ENCODE results near the gene TOLLIP. TPM values are rescaled to one million over a fixed set of nuclear protein-coding genes. Genes with fewer than 3 reads are reported as not detected.

TOLLIP gene
- polyA plus RNA-seq, 1 donor from 2014 or later: 32.2 TPM

DNA sequence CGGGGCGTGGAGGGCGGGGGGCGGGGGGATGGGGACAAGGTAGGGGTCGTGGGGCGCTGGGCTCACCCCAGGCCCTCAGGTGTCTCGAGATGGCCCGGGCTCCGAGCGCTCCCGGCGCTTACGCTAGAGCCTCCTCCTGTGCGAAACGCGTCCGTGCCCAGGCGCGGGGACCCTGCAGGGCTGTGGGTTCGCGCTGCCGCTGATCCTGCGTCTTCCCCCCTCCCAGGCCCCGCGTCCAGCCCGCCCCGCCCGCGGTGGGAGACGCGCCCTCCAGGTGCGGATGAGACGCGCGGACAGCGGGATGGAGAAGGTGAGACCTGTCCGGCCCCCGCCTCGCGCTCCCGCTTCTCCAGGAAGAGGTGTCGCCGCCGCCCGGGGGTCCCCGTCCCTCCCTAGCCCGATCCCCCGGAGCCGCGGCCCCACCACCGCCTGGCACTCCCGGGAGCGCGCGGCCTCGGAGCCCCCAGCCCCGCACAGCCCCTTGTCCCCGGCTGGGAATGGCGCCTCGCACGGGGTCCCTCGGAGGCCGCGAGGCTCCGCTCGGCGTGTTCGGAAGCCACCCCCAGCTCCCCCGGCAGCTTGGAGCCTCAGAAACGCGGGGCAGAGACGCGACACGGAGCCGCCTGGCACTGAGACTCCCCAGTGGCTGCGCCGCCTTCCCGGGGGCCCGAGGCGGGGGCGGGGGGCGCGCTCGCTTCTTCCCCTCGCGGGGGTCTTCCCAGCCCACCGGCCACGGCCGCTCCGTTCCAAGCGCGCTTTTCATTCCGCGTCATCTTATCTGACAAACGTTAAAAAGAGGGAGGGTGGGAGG lies 27.6 kb upstream of the TOLLIP start:
- Mint-ChIP-seq H3K27ac (no peak overlapping the region), H3K36me3 (peaks cover 2% of the 10 kb centered on the region), H3K4me3 (no peak overlapping the region), H3K27me3 (peaks cover 2% of the 10 kb centered on the region), H3K9me3 (peaks cover 0 to 2% (median 0%) of the 10 kb centered on the region in 3 donors), H3K4me1 (peaks cover 5 to 16% (median 6%) of the 10 kb centered on the region in 3 donors)

DNA sequence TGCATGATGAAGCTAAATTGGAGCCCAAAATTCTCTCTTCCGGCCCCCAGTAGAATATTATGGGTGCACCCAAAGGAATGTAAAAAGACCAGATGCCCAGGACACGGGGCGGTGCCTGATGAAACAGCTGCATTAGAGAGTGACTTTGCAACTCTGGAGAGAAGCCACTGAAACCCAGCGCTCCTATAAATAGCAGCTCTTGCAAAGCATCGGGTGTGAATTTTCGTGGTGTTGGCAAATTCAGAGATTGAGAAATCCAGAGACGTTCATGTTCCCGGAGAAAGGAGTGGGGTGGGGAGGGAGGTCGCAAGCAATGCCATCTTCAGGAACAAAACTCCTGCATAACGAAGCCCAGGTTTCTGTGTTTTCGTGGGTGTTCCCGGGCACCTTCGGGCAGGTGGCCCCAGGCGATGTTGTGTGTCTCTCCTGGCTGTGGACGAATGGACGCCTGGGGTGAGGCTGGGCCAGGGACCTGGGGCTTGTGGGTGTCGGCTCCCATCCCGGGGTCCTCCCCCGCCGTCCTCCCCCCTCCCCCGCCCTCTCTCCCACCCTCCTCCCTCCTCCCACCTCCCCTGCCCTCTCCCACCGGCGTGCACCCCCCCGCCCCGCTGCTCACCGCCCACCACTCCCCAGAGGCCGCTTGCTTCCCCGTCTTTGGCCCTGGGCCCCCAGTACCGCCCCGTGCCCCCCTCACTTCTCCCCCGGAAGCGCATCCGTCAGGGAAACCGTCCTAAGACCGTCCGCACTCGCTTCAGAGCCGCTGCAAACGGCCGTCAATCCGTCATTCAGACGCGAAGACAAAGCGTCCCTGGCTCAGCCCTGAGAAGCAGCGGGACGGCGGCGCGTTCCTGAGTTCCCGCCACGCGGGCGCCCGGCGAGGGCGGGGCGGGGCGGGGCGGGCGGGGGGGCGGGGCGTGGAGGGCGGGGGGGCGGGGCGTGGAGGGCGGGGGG lies 26.7 kb upstream of the TOLLIP start:
- Mint-ChIP-seq H3K9me3 (peaks cover 0 to 2% (median 0%) of the 10 kb centered on the region in 3 donors), H3K27me3 (peaks cover 2% of the 10 kb centered on the region), H3K4me3 (peak overlapping the region; percentile 72 to 93 (median 88)), H3K36me3 (peaks cover 2% of the 10 kb centered on the region), H3K4me1 (peaks cover 5 to 16% (median 6%) of the 10 kb centered on the region in 3 donors), H3K27ac (peak overlapping the region; percentile 82 to 91 (median 85))

GRCh38 chr11:1335264-1335810 lies 25.9 kb upstream of the TOLLIP start:
- H3K4me3 Mint-ChIP-seq: peak overlapping the region; percentile 72 to 93 (median 88)
- peak overlapping the region; percentile 55 to 91 (median 85) for H3K27ac Mint-ChIP-seq
- peaks cover 2% of the 10 kb centered on the region for H3K27me3 Mint-ChIP-seq
- peaks cover 2% of the 10 kb centered on the region for H3K36me3 Mint-ChIP-seq
- peaks cover 5 to 16% (median 6%) of the 10 kb centered on the region in 3 donors for H3K4me1 Mint-ChIP-seq
- peaks cover 0 to 2% (median 0%) of the 10 kb centered on the region in 3 donors for H3K9me3 Mint-ChIP-seq

GRCh38 chr11:1333860-1334259 lies 24.4 kb upstream of the TOLLIP start:
- Mint-ChIP-seq H3K4me3 (peak overlapping the region in 2 of 4 donors; percentile 23 to 29), H3K27me3 (peaks cover 2% of the 10 kb centered on the region), H3K9me3 (peaks cover 0 to 2% (median 2%) of the 10 kb centered on the region in 3 donors), H3K27ac (peak overlapping the region in 1 of 3 donors; percentile 36), H3K36me3 (peaks cover 2% of the 10 kb centered on the region), H3K4me1 (peaks cover 5 to 16% (median 6%) of the 10 kb centered on the region in 3 donors)

- H3K9me3 Mint-ChIP-seq: peaks cover 2 to 7% (median 3%) of the 10 kb centered on the region in 3 donors
Observed at GRCh38 chr11:1333091-1333772, 23.8 kb upstream of the TOLLIP start.

GRCh38 chr11:1330473-1330872 lies 21.0 kb upstream of the TOLLIP start:
- Mint-ChIP-seq H3K4me3 (peak overlapping the region in 1 of 4 donors; percentile 43), H3K9me3 (peaks cover 2 to 22% (median 15%) of the 10 kb centered on the region in 3 donors), H3K36me3 (peaks cover 10% of the 10 kb centered on the region), H3K27me3 (peaks cover 14% of the 10 kb centered on the region), H3K27ac (no peak overlapping the region), H3K4me1 (peaks cover 0 to 5% (median 1%) of the 10 kb centered on the region in 3 donors)

More at GRCh38 chr11:1333091-1333772, 23.8 kb upstream of the TOLLIP start:
- Mint-ChIP-seq H3K27ac (peak overlapping the region in 1 of 3 donors; percentile 36), H3K4me1 (peaks cover 5 to 13% (median 6%) of the 10 kb centered on the region in 3 donors), H3K36me3 (peaks cover 4% of the 10 kb centered on the region), H3K4me3 (peak overlapping the region in 1 of 4 donors; percentile 45), H3K27me3 (peaks cover 3% of the 10 kb centered on the region)

DNA sequence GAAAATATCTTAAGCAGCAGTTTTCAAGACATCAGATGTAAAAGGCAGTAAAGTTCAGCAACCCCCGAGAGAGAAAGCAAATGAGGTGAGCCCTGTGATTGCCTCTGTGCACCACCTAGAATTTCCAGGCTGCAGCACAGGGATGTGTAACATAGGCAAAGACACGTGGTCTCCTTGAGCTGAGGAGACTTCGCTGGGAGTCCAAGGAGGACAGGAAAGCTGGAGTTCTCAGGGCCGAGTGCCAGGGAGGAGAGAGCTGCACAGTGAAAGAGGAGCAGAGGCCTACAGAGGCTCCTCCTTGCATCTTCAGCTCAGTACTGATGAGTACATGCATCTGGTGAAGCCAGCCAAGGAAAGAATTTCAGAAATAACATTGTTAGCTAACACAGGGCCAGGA lies 17.6 kb upstream of the TOLLIP start:
- Mint-ChIP-seq H3K4me1 (peaks cover 0 to 6% (median 5%) of the 10 kb centered on the region in 3 donors), H3K27ac (no peak overlapping the region), H3K27me3 (peaks cover 20% of the 10 kb centered on the region), H3K36me3 (peaks cover 8% of the 10 kb centered on the region), H3K9me3 (peaks cover 0 to 22% (median 15%) of the 10 kb centered on the region in 3 donors), H3K4me3 (no peak overlapping the region)

DNA sequence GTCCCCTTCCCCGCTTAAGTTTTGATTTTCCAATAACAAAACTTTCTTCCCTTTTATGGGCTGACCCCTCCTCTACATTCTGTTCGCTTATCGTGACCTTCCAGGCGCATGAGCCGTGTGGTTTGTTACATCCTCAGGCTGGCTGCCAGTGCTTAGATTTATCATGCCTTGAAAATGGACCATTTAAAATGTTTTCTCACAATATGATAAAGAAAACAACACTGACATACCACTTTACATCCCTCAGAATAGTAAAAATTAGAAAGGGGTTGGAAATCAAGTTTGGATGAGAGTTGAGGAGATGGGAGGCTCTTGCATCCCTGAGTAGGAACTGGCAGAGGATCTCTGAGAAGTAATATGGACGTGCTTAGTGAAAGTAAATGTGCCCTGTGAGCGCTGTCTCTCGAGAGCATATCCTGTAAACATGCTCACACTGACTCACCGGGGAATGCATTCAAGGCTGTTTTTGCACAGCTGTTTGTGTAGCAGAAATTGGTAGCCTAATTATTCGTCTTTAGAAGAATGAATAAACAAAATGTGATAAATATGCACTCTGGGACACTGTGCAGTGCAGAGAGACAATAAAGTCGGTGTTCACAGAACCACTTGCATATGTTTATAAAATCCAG lies 17.1 kb upstream of the TOLLIP start:
- Mint-ChIP-seq H3K27me3 (peaks cover 20% of the 10 kb centered on the region), H3K9me3 (peaks cover 0 to 22% (median 17%) of the 10 kb centered on the region in 3 donors), H3K4me3 (peak overlapping the region in 1 of 4 donors; percentile 47), H3K4me1 (peaks cover 0 to 6% (median 5%) of the 10 kb centered on the region in 3 donors), H3K27ac (no peak overlapping the region), H3K36me3 (peaks cover 8% of the 10 kb centered on the region)

DNA sequence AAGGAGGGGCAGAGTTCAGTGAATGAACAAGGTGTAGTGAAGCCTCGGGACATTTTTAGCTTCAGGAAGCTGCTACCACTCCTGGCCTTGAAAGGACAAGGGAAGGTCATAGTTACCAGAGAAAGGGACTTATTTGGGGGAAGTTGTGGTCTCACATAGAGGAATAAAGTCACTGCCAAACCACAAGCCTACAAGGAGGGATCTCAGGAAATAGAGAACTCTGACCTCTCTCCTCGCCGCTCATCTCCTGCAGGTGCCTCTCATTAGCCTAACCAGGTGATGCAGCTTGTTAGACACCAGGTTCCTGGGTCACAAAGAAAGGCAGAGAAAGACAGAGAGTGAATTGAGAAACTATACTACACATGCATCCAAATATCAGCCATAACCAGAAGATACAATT lies 14.3 kb upstream of the TOLLIP start:
- Mint-ChIP-seq H3K4me1 (peaks cover 0 to 8% (median 5%) of the 10 kb centered on the region in 3 donors), H3K4me3 (peak overlapping the region in 1 of 4 donors; percentile 20), H3K36me3 (peaks cover 10% of the 10 kb centered on the region), H3K9me3 (peaks cover 0 to 19% (median 17%) of the 10 kb centered on the region in 3 donors), H3K27ac (no peak overlapping the region), H3K27me3 (peaks cover 27% of the 10 kb centered on the region)

DNA sequence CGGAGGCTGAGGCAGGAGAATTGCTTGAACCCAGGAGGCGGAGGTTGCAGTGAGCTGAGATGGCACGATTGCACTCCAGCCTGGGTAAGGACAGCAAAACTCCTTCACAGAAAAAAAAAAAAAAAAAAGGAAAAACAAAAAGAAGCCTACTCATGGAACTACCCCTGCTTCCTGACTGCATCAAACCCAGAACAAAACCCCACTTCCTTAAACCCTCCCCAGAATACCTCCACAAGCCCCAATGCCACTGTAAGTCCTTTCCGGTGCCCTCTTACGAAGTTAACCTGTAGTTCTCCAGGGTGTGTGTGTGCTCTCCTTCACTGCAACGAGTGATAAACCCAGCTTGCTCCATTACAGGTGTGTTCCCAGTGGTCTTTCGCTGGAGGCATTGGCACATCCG lies 8.6 kb upstream of the TOLLIP start:
- Mint-ChIP-seq H3K9me3 (peaks cover 0 to 3% (median 0%) of the 10 kb centered on the region in 3 donors), H3K27me3 (peaks cover 10% of the 10 kb centered on the region), H3K36me3 (peaks cover 2% of the 10 kb centered on the region), H3K4me1 (peaks cover 0 to 2% (median 0%) of the 10 kb centered on the region in 3 donors), H3K4me3 (peak overlapping the region in 1 of 4 donors; percentile 27), H3K27ac (no peak overlapping the region)

- Mint-ChIP-seq H3K36me3 (peaks cover 2% of the 10 kb centered on the region), H3K9me3 (peaks cover 0 to 5% (median 1%) of the 10 kb centered on the region in 3 donors), H3K27me3 (peaks cover 10% of the 10 kb centered on the region), H3K4me3 (no peak overlapping the region), H3K4me1 (peaks cover 0 to 2% (median 1%) of the 10 kb centered on the region in 3 donors), H3K27ac (no peak overlapping the region)
Observed at GRCh38 chr11:1317432-1317831, 8.0 kb upstream of the TOLLIP start.

DNA sequence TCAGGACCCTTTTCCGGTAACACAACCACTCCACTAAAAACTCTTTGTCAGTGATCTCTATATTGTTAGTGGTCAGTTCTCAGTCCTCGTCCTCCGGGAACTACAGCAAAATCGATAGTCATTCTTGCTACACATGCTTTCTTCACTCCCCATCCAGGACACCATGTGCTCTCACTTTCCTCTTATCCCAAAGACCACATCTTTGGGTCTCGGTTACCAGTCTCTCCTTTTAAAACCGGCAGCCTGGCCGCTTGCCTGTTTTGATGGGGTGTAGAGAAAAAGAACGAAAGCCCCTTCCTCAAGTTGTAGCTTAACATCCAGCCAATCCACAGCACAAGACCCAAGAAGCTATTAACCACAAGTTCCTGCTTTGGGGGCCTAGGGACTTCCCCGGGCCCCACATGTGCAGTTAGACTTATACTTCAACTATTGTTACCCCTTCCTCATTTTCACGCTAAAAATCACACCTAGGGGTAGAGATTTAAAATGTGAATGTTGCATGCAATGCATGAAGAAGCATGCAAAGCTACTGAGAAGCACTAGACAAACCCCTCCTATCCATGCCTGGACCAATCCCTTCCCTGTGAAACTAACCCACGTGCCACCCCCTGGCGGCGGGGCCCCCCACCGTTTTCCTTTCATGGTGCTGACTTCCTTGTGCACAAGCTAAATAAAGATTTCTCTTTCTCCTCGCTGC lies 1.5 kb upstream of the TOLLIP start:
- peak overlapping the region; percentile 84 to 97 (median 92) for H3K4me3 Mint-ChIP-seq
- H3K36me3 Mint-ChIP-seq: no peaks in the 10 kb centered on the region
- no peaks in the 10 kb centered on the region for H3K27me3 Mint-ChIP-seq
- H3K9me3 Mint-ChIP-seq: peaks cover 0 to 7% (median 2%) of the 10 kb centered on the region in 3 donors
- peaks cover 21 to 33% (median 31%) of the 10 kb centered on the region in 3 donors for H3K4me1 Mint-ChIP-seq
- peak overlapping the region; percentile 97 to 100 (median 99) for H3K27ac Mint-ChIP-seq

GRCh38 chr11:1310318-1310687 lies 871 bp upstream of the TOLLIP start:
- Mint-ChIP-seq H3K36me3 (no peaks in the 10 kb centered on the region), H3K27ac (peak overlapping the region; percentile 97 to 100 (median 99)), H3K9me3 (peaks cover 0 to 7% (median 2%) of the 10 kb centered on the region in 3 donors), H3K27me3 (no peaks in the 10 kb centered on the region), H3K4me1 (peaks cover 21 to 33% (median 31%) of the 10 kb centered on the region in 3 donors), H3K4me3 (peak overlapping the region; percentile 84 to 97 (median 92))

Data from IgD-negative memory B cell (primary cell).